22Rv1 (cell line): Measurements from ENCODE around the gene LRRN3.

ENCODE experiments used
- ZFX ChIP-seq: fragments of 450-650 bp; IDR thresholded peaks from 2 replicates; pipeline ENCODE4 v1.6.1; 2017; ENCODE audit warnings: antibody characterized with exemption, borderline replicate concordance
- TF ChIP-seq, protein P1 (sequence below): fragments of 450-650 bp; IDR thresholded peaks from 2 replicates; pipeline ENCODE4 v1.5.1; 2017; ENCODE audit warnings: mild to moderate bottlenecking

DNA sequence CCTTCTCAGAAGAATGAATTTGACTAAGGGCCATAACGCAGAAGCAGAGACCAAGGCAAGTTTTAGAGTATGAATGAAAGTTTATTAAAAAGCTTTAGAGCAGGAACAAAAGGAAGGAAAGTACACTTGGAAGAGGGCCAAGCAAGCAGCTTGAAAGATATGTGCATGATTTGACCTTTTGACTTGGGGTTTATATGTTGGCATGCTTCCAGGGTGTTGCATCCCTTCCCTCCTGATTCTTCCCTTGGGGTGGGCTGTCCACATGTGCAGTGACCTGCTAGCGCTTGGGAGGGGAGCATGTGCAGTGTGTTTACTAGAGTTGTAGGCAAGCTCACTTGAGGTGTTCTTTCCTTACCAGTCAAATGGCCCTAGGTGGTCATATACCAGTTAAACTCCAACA is 37.9 kb upstream of the LRRN3 start:
- TF ChIP-seq, protein P1, sequence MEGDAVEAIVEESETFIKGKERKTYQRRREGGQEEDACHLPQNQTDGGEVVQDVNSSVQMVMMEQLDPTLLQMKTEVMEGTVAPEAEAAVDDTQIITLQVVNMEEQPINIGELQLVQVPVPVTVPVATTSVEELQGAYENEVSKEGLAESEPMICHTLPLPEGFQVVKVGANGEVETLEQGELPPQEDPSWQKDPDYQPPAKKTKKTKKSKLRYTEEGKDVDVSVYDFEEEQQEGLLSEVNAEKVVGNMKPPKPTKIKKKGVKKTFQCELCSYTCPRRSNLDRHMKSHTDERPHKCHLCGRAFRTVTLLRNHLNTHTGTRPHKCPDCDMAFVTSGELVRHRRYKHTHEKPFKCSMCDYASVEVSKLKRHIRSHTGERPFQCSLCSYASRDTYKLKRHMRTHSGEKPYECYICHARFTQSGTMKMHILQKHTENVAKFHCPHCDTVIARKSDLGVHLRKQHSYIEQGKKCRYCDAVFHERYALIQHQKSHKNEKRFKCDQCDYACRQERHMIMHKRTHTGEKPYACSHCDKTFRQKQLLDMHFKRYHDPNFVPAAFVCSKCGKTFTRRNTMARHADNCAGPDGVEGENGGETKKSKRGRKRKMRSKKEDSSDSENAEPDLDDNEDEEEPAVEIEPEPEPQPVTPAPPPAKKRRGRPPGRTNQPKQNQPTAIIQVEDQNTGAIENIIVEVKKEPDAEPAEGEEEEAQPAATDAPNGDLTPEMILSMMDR, result no peak
- TF ChIP-seq ZFX, result no peak
